Calu3 (cell line): ENCODE data around the gene GPATCH2. TPM values are rescaled to one million over a fixed set of nuclear protein-coding genes. Genes with fewer than 3 reads are reported as not detected.

Experiments
- BruUV-seq: library from RNA; stranded (reverse); fragments of 400-500 nt; replicated peaks from 2 replicates; lab custom pipeline; 2021; lab: Mats Ljungman, UMichigan
- CTCF ChIA-PET: fragments of 300-600 bp; sonication (Branson Sonifier 250); formaldehyde crosslinking; loops from one replicate; lab custom pipeline; 2022; ENCODE audit warnings: antibody characterized with exemption; lab: Charles Lee
- DNase-seq: peaks from one replicate; pipeline ENCODE4 v3.0.0; 2022
- H3K27ac Mint-ChIP-seq: one replicate; pipeline ENCODE4 v1.8.0; 2022; ENCODE audit warnings: mixed read lengths; ENCODE audit not compliant: unreplicated experiment
- H3K27me3 Mint-ChIP-seq: one replicate; pipeline ENCODE4 v1.8.0; 2022; ENCODE audit warnings: mixed read lengths; ENCODE audit not compliant: unreplicated experiment
- H3K36me3 Mint-ChIP-seq: one replicate; pipeline ENCODE4 v1.8.0; 2022; ENCODE audit warnings: mild to moderate bottlenecking, moderate library complexity, mixed read lengths; ENCODE audit not compliant: insufficient read depth, unreplicated experiment
- H3K4me1 Mint-ChIP-seq: one replicate; pipeline ENCODE4 v1.8.0; 2022; ENCODE audit warnings: mild to moderate bottlenecking, low read depth, mixed read lengths; ENCODE audit not compliant: unreplicated experiment
- H3K4me3 Mint-ChIP-seq: one replicate; pipeline ENCODE4 v1.8.0; 2022; ENCODE audit warnings: mild to moderate bottlenecking, low read depth, moderate library complexity, mixed read lengths; ENCODE audit not compliant: unreplicated experiment
- H3K9me3 Mint-ChIP-seq: one replicate; pipeline ENCODE4 v1.8.0; 2022; ENCODE audit warnings: low read depth, mixed read lengths; ENCODE audit not compliant: unreplicated experiment
- intact Hi-C: fragments of 100-400 bp; cut with micrococcal nuclease; formaldehyde crosslinking; loops from one replicate; pipeline ENCODE4 v1.10.0; 2022; ENCODE audit not compliant: unreplicated experiment
- total RNA-seq: library from RNA; stranded (reverse); gene quantifications from 2 replicates; pipeline ENCODE4 v1.2.3, GENCODE V29; 2022
- TF ChIP-seq, protein P1 (sequence below): fragments of 200-600 bp; IDR thresholded peaks from one replicate; pipeline ENCODE4 v1.8.0; 2022; ENCODE audit warnings: antibody characterized with exemption; ENCODE audit not compliant: unreplicated experiment

Gene GPATCH2
- total RNA-seq, 1 experiment from 2014 or later = 22.4 TPM

DNA sequence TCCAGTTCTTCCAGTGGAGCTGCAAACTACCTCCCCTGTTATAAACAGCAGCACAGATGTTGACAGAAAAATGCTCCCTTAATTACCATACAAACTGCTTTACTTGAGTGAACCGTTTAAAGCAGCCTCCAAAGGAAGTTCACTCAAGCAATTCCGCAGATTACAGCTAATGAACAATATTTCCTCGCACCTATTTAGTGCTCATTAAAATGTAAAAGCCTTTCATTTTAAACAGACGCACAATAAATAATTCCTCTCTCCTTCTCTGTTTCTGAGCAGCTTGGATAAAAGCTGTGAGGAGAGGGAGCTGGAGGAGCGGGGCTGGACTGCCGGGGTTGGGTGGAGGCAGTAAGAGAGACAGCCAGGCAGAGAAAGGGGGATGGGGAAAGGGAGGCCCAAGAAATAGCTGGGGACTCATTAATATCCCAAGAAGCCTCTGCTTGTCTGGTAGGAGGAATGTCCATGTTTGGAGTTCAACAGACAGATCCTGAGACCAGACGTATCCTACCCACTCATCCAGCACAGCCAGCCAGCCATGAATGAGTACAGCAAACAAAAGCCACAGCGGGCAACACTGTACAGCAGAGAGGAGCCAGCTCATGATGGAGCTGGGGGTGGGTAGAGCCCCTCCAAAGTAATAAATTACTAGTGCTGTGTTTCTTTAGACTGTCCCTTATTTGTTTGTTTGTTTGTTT, 227.7 kb downstream of the GPATCH2 start:
- CTCF ChIA-PET = no interaction called here
- DNase-seq = no peak
- H3K4me3 Mint-ChIP-seq = no peak overlapping the region
- intact Hi-C loops = no loop called here
- no TSS peak for BruUV-seq
- H3K4me1 Mint-ChIP-seq = no peaks in the 10 kb centered on the region
- TF ChIP-seq, protein P1, sequence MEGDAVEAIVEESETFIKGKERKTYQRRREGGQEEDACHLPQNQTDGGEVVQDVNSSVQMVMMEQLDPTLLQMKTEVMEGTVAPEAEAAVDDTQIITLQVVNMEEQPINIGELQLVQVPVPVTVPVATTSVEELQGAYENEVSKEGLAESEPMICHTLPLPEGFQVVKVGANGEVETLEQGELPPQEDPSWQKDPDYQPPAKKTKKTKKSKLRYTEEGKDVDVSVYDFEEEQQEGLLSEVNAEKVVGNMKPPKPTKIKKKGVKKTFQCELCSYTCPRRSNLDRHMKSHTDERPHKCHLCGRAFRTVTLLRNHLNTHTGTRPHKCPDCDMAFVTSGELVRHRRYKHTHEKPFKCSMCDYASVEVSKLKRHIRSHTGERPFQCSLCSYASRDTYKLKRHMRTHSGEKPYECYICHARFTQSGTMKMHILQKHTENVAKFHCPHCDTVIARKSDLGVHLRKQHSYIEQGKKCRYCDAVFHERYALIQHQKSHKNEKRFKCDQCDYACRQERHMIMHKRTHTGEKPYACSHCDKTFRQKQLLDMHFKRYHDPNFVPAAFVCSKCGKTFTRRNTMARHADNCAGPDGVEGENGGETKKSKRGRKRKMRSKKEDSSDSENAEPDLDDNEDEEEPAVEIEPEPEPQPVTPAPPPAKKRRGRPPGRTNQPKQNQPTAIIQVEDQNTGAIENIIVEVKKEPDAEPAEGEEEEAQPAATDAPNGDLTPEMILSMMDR = no peak
- no peaks in the 10 kb centered on the region for H3K36me3 Mint-ChIP-seq
- H3K9me3 Mint-ChIP-seq = no peaks in the 10 kb centered on the region
- no peaks in the 10 kb centered on the region for H3K27me3 Mint-ChIP-seq
- no peak overlapping the region for H3K27ac Mint-ChIP-seq

DNA sequence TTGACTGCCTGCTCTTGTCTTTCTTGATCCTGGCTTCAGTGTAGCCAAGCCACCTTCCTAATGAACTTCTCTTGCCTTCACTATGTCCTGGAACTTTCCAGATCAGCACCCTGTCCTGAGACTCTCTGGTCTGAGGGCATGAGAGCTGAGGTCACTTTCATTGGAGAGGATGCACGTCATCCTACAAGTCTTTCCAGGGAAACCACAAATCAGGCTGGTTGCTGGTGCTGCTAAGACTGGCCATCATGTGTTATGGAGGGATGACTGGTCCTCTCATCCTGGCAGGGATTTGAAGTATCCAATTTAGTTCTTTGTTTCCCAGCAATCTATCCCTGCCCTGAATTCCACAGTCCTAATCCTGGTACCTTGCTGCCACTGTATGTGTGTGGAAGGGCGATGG, 228.6 kb downstream of the GPATCH2 start:
- H3K36me3 Mint-ChIP-seq = no peaks in the 10 kb centered on the region
- H3K27me3 Mint-ChIP-seq = no peaks in the 10 kb centered on the region
- no peak for DNase-seq
- TF ChIP-seq, protein P1 = no peak
- H3K4me1 Mint-ChIP-seq = no peaks in the 10 kb centered on the region
- no peak overlapping the region for H3K27ac Mint-ChIP-seq
- CTCF ChIA-PET = no interaction called here
- intact Hi-C loops = no loop called here
- no peak overlapping the region for H3K4me3 Mint-ChIP-seq
- no TSS peak for BruUV-seq
- no peaks in the 10 kb centered on the region for H3K9me3 Mint-ChIP-seq

DNA sequence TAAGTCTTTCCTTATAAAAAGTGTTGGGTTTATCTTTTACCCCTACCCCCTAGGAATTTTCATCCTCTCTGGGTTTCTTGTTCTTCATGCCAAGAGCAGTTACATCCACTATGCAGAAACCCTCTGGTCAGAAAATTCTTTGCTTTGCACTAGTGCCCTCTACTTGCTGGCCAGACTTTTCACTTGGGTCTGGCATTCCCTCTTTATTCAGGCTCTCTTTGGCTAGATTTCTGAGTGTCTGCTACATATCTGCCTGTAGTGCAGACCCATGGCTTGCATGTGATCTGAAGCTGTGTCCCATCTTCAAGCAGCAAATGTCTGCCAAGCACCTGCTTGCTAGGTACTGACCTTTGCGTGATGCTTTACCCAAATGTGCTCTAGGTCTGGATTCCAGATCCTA, 237.0 kb downstream of the GPATCH2 start:
- no peak overlapping the region for H3K27ac Mint-ChIP-seq

DNA sequence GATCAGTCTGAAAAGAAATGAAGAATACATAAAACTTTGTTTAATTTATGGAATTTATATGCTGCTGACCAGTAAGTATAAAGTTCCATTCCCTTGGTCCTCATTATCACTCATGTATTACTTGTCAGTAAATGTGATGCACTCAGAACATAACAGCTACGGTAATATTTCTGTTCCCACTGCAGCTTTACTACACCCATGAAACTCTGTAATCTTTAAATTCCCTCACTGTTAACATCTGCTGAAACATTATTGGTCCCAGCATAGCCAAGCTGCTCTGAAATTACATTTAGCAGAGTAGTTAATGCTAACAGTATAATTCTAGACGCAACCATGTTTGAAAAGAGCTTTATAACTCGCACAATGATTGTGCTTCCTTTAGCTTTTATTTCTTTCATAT, 238.4 kb downstream of the GPATCH2 start:
- no TSS peak for BruUV-seq
- no peaks in the 10 kb centered on the region for H3K4me1 Mint-ChIP-seq
- no peaks in the 10 kb centered on the region for H3K27me3 Mint-ChIP-seq
- intact Hi-C loops = no loop called here
- CTCF ChIA-PET = interaction anchor here (0.6 kb wide), 1 partner anchor 1645 kb away, joined by 3 read pairs; no protein-coding TSS in a partner anchor
- H3K36me3 Mint-ChIP-seq = no peaks in the 10 kb centered on the region
- H3K9me3 Mint-ChIP-seq = no peaks in the 10 kb centered on the region
- DNase-seq = no peak
- TF ChIP-seq, protein P1 = no peak
- no peak overlapping the region for H3K4me3 Mint-ChIP-seq
- no peak overlapping the region for H3K27ac Mint-ChIP-seq

More for the DNA sequence above, 237.0 kb downstream of the GPATCH2 start:
- Mint-ChIP-seq H3K9me3 (no peaks in the 10 kb centered on the region), H3K27me3 (no peaks in the 10 kb centered on the region), H3K4me3 (no peak overlapping the region), H3K4me1 (no peaks in the 10 kb centered on the region), H3K36me3 (no peaks in the 10 kb centered on the region)
- TF ChIP-seq, protein P1 = no peak
- CTCF ChIA-PET = no interaction called here
- DNase-seq = no peak
- BruUV-seq = no TSS peak
- intact Hi-C loops = no loop called here
